CD4-positive, alpha-beta memory T cell (primary cell): ENCODE results near the gene DNAH14. TPM values are rescaled to one million over a fixed set of nuclear protein-coding genes. Genes with fewer than 3 reads are reported as not detected.

Experiments
- CTCF ChIA-PET: fragments of 350-600 bp; sonication (Branson Sonifier 250); formaldehyde crosslinking; loops from one replicate; lab custom pipeline; 2021; ENCODE audit warnings: inconsistent platforms; ENCODE audit not compliant: partially characterized antibody; lab: Charles Lee
- POLR2A ChIA-PET: fragments of 350-600 bp; sonication (Branson Sonifier 250); formaldehyde crosslinking; loops from one replicate; lab custom pipeline; 2021; ENCODE audit not compliant: partially characterized antibody; lab: Charles Lee
- DNase-seq, 5 donors: peaks; one replicate each; pipeline versions ENCODE4 v3.0.0 to v3.0.0-alpha.2; 2020 to 2022; ENCODE audit warnings: mixed read lengths in 1 of 5
- H3K27ac ChIP-seq: one replicate; pipeline ENCODE4 v1.7.0; 2013; ENCODE audit warnings: low read depth, low read length
- H3K27me3 ChIP-seq: 2 replicates; pipeline ENCODE4 v1.7.0; 2013; ENCODE audit warnings: mild to moderate bottlenecking, low read length, moderate library complexity; ENCODE audit not compliant: insufficient read depth
- H3K36me3 ChIP-seq: 2 replicates; pipeline ENCODE4 v1.7.0; 2013; ENCODE audit warnings: mild to moderate bottlenecking, low read length, moderate library complexity; ENCODE audit not compliant: insufficient read depth
- H3K4me1 ChIP-seq: 2 replicates; pipeline ENCODE4 v1.7.0; 2013; ENCODE audit warnings: mild to moderate bottlenecking, low read length, moderate library complexity; ENCODE audit not compliant: insufficient read depth
- H3K4me3 ChIP-seq, 2 donors: one replicate each; pipeline ENCODE4 v1.7.0; 2013; ENCODE audit warnings: low read length in 2 of 2, mild to moderate bottlenecking in 1 of 2
- H3K9me3 ChIP-seq, 2 donors: one replicate each; pipeline ENCODE4 v1.7.0; 2013; ENCODE audit warnings: low read length in 2 of 2, control low read depth in 1 of 2; ENCODE audit not compliant: control insufficient read depth in 1 of 2
- H3K27ac Mint-ChIP-seq, 7 donors: one replicate each; pipeline ENCODE4 v1.8.0; 2020 to 2021; ENCODE audit warnings: mixed read lengths in 7 of 7, mild to moderate bottlenecking in 6 of 7, inconsistent platforms in 3 of 7, moderate library complexity in 3 of 7
- H3K27me3 Mint-ChIP-seq, 2 donors: one replicate each; pipeline ENCODE4 v1.8.0; 2020 to 2021; ENCODE audit warnings: mixed read lengths in 2 of 2
- H3K36me3 Mint-ChIP-seq, 2 donors: one replicate each; pipeline ENCODE4 v1.8.0; 2020 to 2021; ENCODE audit warnings: mixed read lengths in 2 of 2, inconsistent platforms in 1 of 2, mild to moderate bottlenecking in 1 of 2
- H3K4me1 Mint-ChIP-seq, 4 donors: one replicate each; pipeline ENCODE4 v1.8.0; 2020 to 2021; ENCODE audit warnings: mixed read lengths in 4 of 4, mild to moderate bottlenecking in 1 of 4
- H3K4me3 Mint-ChIP-seq, 8 donors: one replicate each; pipeline ENCODE4 v1.8.0; 2020 to 2021; ENCODE audit warnings: mixed read lengths in 8 of 8, mild to moderate bottlenecking in 7 of 8, moderate library complexity in 6 of 8, inconsistent platforms in 3 of 8
- H3K9me3 Mint-ChIP-seq, 8 donors: one replicate each; pipeline ENCODE4 v1.8.0; 2020 to 2021; ENCODE audit warnings: mixed read lengths in 8 of 8, mild to moderate bottlenecking in 5 of 8, inconsistent platforms in 3 of 8, moderate library complexity in 1 of 8
- intact Hi-C: fragments of 100-400 bp; cut with micrococcal nuclease; formaldehyde crosslinking; loops from one replicate; pipeline ENCODE4 v1.15.1; 2023
- polyA plus RNA-seq, 2 donors: library from polyadenylated mRNA; unstranded; fragments of 300-500 nt; fragmentation: Illumina TruSeq; gene quantifications; one replicate each; pipeline ENCODE4 v1.2.3, GENCODE V29; 2021
- total RNA-seq, 2 experiments: library from RNA; stranded (reverse); gene quantifications; one replicate each; pipeline ENCODE4 v1.2.3, GENCODE V29; 2021

The DNAH14 gene
- total and polyA plus RNA-seq, 4 experiments from 2014 or later: 0.06 TPM; not detected in 3

- Histone ChIP-seq H3K36me3 (peaks cover 9% of the 10 kb centered on the region), H3K27ac (no peak overlapping the region), H3K9me3 (no peaks in the 10 kb centered on the region), H3K4me3 (peak overlapping the region in 1 of 2 donors; percentile 1), H3K27me3 (no peaks in the 10 kb centered on the region), H3K4me1 (peaks cover 56% of the 10 kb centered on the region)
- Mint-ChIP-seq H3K9me3 (peaks cover 0 to 2% (median 0%) of the 10 kb centered on the region in 8 donors), H3K4me1 (peaks cover 51 to 67% (median 60%) of the 10 kb centered on the region in 4 donors), H3K4me3 (peak overlapping the region in 6 of 8 donors; percentile 8 to 96 (median 92)), H3K27ac (peak overlapping the region in 6 of 7 donors; percentile 27 to 86 (median 64)), H3K36me3 (peaks cover 11 to 45% of the 10 kb centered on the region in 2 donors), H3K27me3 (no peaks in the 10 kb centered on the region)
- intact Hi-C loops: loop anchor here (5.0 kb wide), 1 partner anchor 353 kb away; the partner anchor contains the start of gene SRP9
- POLR2A ChIA-PET: interaction anchor here (0.9 to 9.1 kb wide), 5 partner anchors 8 to 638 kb away, joined by 4 to 319 read pairs (median 32); partner anchors contain the start of genes H3-3A and TMEM63A
- CTCF ChIA-PET: interaction anchor here (0.7 to 8.0 kb wide), 5 partner anchors 10 to 50 kb away, joined by 3 to 87 read pairs (median 3); no protein-coding TSS in a partner anchor
- no peak for DNase-seq
Observed at GRCh38 chr1:225424562-225425200, 495.2 kb downstream of the DNAH14 start.

- H3K9me3 ChIP-seq: no peaks in the 10 kb centered on the region
- H3K36me3 ChIP-seq: peaks cover 8% of the 10 kb centered on the region
- H3K4me3 ChIP-seq: peak overlapping the region in 1 of 2 donors; percentile 1
- peaks cover 8 to 41% of the 10 kb centered on the region in 2 donors for H3K36me3 Mint-ChIP-seq
- intact Hi-C loops: loop anchor here (5.0 kb wide), 1 partner anchor 352 kb away; the partner anchor contains the start of gene SRP9
- peak overlapping the region; percentile 67 to 96 (median 95) for H3K4me3 Mint-ChIP-seq
- no peak overlapping the region for H3K27ac ChIP-seq
- H3K27me3 Mint-ChIP-seq: no peaks in the 10 kb centered on the region
- peaks cover 0 to 2% (median 0%) of the 10 kb centered on the region in 8 donors for H3K9me3 Mint-ChIP-seq
- CTCF ChIA-PET: interaction anchor here (0.6 to 8.0 kb wide), 6 partner anchors 10 to 346 kb away, joined by 3 to 87 read pairs (median 4); no protein-coding TSS in a partner anchor
- peaks cover 51 to 65% (median 59%) of the 10 kb centered on the region in 4 donors for H3K4me1 Mint-ChIP-seq
- H3K27me3 ChIP-seq: no peaks in the 10 kb centered on the region
- peaks cover 56% of the 10 kb centered on the region for H3K4me1 ChIP-seq
- H3K27ac Mint-ChIP-seq: peak overlapping the region in 6 of 7 donors; percentile 55 to 91 (median 67)
- POLR2A ChIA-PET: interaction anchor here (0.9 to 9.1 kb wide), 8 partner anchors 9 to 637 kb away, joined by 4 to 319 read pairs (median 13); partner anchors contain the start of genes H3-3A, SRP9 and TMEM63A
- DNase-seq: no peak
Observed at GRCh38 chr1:225425201-225425786, 495.8 kb downstream of the DNAH14 start.

GRCh38 chr1:225426395-225427234 is 497.1 kb downstream of the DNAH14 start:
- Mint-ChIP-seq H3K4me1 (peaks cover 50 to 65% (median 57%) of the 10 kb centered on the region in 4 donors), H3K4me3 (peak overlapping the region; percentile 89 to 98 (median 95)), H3K36me3 (peaks cover 6 to 31% of the 10 kb centered on the region in 2 donors), H3K9me3 (peaks cover 0 to 2% (median 0%) of the 10 kb centered on the region in 8 donors), H3K27ac (peak overlapping the region; percentile 86 to 96 (median 94)), H3K27me3 (no peaks in the 10 kb centered on the region)
- Histone ChIP-seq H3K4me3 (peak overlapping the region; percentile 37 to 75), H3K36me3 (peaks cover 7% of the 10 kb centered on the region), H3K27ac (peak overlapping the region; percentile 78), H3K9me3 (no peaks in the 10 kb centered on the region), H3K27me3 (no peaks in the 10 kb centered on the region), H3K4me1 (peaks cover 56% of the 10 kb centered on the region)
- DNase-seq: peak; percentile 18 to 52 (median 36)
- intact Hi-C loops: loop anchor here (1.0 to 5.0 kb wide), 3 partner anchors 48 to 498 kb away; partner anchors contain the start of genes PYCR2 and SRP9
- CTCF ChIA-PET: interaction anchor here (0.6 to 8.0 kb wide), 9 partner anchors 15 to 681 kb away, joined by 3 to 87 read pairs (median 3); no protein-coding TSS in a partner anchor
- POLR2A ChIA-PET: interaction anchor here (0.8 to 9.1 kb wide), 17 partner anchors 10 to 638 kb away, joined by 3 to 319 read pairs (median 5); partner anchors contain the start of genes EPHX1, H3-3A, PYCR2 and SDE2

- peak within 1 kb of the TSS; percentile 78 for H3K27ac ChIP-seq
- peak within 1 kb of the TSS; percentile 68 to 75 for H3K4me3 ChIP-seq
- Mint-ChIP-seq H3K4me1 (peaks cover 44 to 58% (median 51%) of the 10 kb centered on the region in 4 donors), H3K9me3 (peaks cover 0 to 2% (median 0%) of the 10 kb centered on the region in 8 donors), H3K4me3 (peak within 1 kb of the TSS; percentile 92 to 98 (median 95)), H3K36me3 (peaks cover 0 to 24% of the 10 kb centered on the region in 2 donors), H3K27ac (peak within 1 kb of the TSS; percentile 86 to 97 (median 96)), H3K27me3 (no peaks in the 10 kb centered on the region)
- intact Hi-C loops: loop anchor here (1.0 to 5.0 kb wide), 7 partner anchors 18 to 635 kb away; partner anchors contain the start of genes H3-3A, PYCR2, SDE2 and SRP9
- H3K36me3 ChIP-seq: no peaks in the 10 kb centered on the region
- POLR2A ChIA-PET: interaction anchor here (0.6 to 9.1 kb wide), 24 partner anchors 11 to 993 kb away, joined by 3 to 319 read pairs (median 5); partner anchors contain the start of genes EPHX1, H3-3A, PYCR2 and SDE2
- DNase-seq: peak in 2 of 5 donors; percentile 17 to 28
- CTCF ChIA-PET: interaction anchor here (0.6 to 8.0 kb wide), 7 partner anchors 14 to 572 kb away, joined by 3 to 87 read pairs (median 3); no protein-coding TSS in a partner anchor
- no peaks in the 10 kb centered on the region for H3K27me3 ChIP-seq
- H3K4me1 ChIP-seq: peaks cover 50% of the 10 kb centered on the region
- no peaks in the 10 kb centered on the region for H3K9me3 ChIP-seq
Observed at GRCh38 chr1:225427235-225428067, 498.0 kb downstream of the DNAH14 start, which contains the start of gene LBR. TSS of gene LBR (minus strand) at chr1:225428038. CDS start at chr1:225424075, 3,963 bp downstream.

- H3K9me3 Mint-ChIP-seq: peaks cover 0 to 6% (median 0%) of the 10 kb centered on the region in 8 donors
- ChIA-PET CTCF (interaction anchor here (0.7 to 8.0 kb wide), 6 partner anchors 13 to 572 kb away, joined by 3 to 87 read pairs (median 5); no protein-coding TSS in a partner anchor), POLR2A (interaction anchor here (0.7 to 9.1 kb wide), 24 partner anchors 10 to 994 kb away, joined by 3 to 319 read pairs (median 5); partner anchors contain the start of genes H3-3A, PYCR2, SDE2 and SRP9)
- no peaks in the 10 kb centered on the region for H3K36me3 ChIP-seq
- H3K4me3 ChIP-seq: peak overlapping the region; percentile 68 to 75
- H3K27ac Mint-ChIP-seq: peak overlapping the region; percentile 86 to 97 (median 96)
- H3K4me3 Mint-ChIP-seq: peak overlapping the region; percentile 84 to 97 (median 92)
- H3K27ac ChIP-seq: peak overlapping the region; percentile 78
- intact Hi-C loops: loop anchor here (1.0 to 5.0 kb wide), 5 partner anchors 17 to 634 kb away; partner anchors contain the start of genes H3-3A, SDE2 and SRP9
- H3K9me3 ChIP-seq: no peaks in the 10 kb centered on the region
- H3K4me1 Mint-ChIP-seq: peaks cover 38 to 49% (median 44%) of the 10 kb centered on the region in 4 donors
- no peaks in the 10 kb centered on the region for H3K27me3 ChIP-seq
- peak; percentile 91 to 92 (median 91) for DNase-seq
- peaks cover 0 to 16% of the 10 kb centered on the region in 2 donors for H3K36me3 Mint-ChIP-seq
- no peaks in the 10 kb centered on the region for H3K27me3 Mint-ChIP-seq
- H3K4me1 ChIP-seq: peaks cover 41% of the 10 kb centered on the region
Observed at GRCh38 chr1:225428068-225428880, 498.8 kb downstream of the DNAH14 start.
